Gastrocnemius medialis (tissue), 4 donors: ENCODE data around the gene KCNJ1.

Source experiments
- POLR2A ChIP-seq, 2 donors: fragments of 450-650 bp; IDR thresholded peaks; one replicate each; pipeline ENCODE4 v1.6.1; 2017; ENCODE audit warnings: antibody characterized with exemption in 2 of 2, mild to moderate bottlenecking in 2 of 2, moderate library complexity in 2 of 2
- TF ChIP-seq, protein P1 (sequence below), 5 experiments: fragments of 450-650 bp in 3 of 5; fragments of 200-600 bp in 2 of 5; sonication (generic) in 2 of 5; IDR thresholded peaks in 4 of 5; conservative IDR thresholded peaks in 1 of 5; 1 replicate in 4 of 5; 2 replicates in 1 of 5; pipeline ENCODE4 v1.5.1; 2016 to 2019; ENCODE audit warnings: antibody characterized with exemption in 5 of 5, mild to moderate bottlenecking in 3 of 5, moderate library complexity in 3 of 5

DNA sequence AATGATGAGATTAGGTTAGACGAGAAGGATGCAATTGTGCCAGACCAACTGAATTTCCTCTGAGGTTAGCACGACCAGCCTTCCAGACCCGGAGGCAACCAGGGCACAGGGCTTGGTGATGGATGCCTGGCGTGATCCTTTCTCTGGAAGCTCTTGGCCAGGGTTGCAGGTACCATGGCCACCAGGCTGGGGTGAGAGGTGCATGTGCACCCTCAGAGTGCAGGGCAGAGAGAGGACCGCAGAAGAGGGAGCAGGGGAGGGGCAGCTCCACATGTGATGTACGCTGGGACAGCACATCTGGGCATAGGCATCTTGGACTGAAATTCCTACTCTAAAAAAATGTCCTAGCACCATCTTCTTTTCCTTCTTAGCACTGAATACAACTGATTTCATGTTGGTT is 10.9 kb downstream of the KCNJ1 start:
- TF ChIP-seq, protein P1, sequence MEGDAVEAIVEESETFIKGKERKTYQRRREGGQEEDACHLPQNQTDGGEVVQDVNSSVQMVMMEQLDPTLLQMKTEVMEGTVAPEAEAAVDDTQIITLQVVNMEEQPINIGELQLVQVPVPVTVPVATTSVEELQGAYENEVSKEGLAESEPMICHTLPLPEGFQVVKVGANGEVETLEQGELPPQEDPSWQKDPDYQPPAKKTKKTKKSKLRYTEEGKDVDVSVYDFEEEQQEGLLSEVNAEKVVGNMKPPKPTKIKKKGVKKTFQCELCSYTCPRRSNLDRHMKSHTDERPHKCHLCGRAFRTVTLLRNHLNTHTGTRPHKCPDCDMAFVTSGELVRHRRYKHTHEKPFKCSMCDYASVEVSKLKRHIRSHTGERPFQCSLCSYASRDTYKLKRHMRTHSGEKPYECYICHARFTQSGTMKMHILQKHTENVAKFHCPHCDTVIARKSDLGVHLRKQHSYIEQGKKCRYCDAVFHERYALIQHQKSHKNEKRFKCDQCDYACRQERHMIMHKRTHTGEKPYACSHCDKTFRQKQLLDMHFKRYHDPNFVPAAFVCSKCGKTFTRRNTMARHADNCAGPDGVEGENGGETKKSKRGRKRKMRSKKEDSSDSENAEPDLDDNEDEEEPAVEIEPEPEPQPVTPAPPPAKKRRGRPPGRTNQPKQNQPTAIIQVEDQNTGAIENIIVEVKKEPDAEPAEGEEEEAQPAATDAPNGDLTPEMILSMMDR (IDR thresholded peaks at IDR 0.05 in 4 of 5, conservative IDR thresholded peaks at IDR 0.05 in 1 of 5): no peak
- no peak for TF ChIP-seq POLR2A (IDR thresholded peaks at IDR 0.05)
